Measurements from ENCODE around the gene TTC33. TPM values are rescaled to one million over a fixed set of nuclear protein-coding genes. Genes with fewer than 3 reads are reported as not detected.
A peak's percentile ranks its signal among the peaks of the same experiment; 100 is the strongest.

TTC33 gene
- polyA plus RNA-seq, 4 donors, result 31.5 to 43.9 (median 34.2) TPM

DNA sequence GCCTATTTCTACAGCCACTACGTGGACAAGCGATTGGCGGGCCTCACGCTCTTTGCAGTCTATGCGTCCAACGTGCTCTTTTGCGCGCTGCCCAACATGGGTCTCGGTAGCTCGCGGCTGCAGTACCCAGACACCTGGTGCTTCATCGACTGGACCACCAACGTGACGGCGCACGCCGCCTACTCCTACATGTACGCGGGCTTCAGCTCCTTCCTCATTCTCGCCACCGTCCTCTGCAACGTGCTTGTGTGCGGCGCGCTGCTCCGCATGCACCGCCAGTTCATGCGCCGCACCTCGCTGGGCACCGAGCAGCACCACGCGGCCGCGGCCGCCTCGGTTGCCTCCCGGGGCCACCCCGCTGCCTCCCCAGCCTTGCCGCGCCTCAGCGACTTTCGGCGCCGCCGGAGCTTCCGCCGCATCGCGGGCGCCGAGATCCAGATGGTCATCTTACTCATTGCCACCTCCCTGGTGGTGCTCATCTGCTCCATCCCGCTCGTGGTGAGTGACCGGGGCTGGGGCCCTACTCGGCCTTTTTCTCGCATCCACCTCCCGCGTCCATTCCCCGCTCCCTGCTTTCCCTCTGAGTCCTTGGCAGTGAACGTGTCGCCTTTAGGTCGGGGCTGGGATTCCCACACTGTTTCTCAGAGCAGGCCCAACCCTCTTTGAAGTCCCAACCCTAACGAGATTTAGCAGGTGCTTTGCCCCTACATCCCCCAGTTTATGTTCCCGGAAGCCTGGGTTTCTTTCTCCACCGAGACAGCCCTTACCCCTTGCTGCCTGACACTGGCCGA lies 74.2 kb downstream of the TTC33 start:
- no peak for DNase-seq (ENCODE audit: low read depth in 4 of 4, low spot score in 2 of 4)

DNA sequence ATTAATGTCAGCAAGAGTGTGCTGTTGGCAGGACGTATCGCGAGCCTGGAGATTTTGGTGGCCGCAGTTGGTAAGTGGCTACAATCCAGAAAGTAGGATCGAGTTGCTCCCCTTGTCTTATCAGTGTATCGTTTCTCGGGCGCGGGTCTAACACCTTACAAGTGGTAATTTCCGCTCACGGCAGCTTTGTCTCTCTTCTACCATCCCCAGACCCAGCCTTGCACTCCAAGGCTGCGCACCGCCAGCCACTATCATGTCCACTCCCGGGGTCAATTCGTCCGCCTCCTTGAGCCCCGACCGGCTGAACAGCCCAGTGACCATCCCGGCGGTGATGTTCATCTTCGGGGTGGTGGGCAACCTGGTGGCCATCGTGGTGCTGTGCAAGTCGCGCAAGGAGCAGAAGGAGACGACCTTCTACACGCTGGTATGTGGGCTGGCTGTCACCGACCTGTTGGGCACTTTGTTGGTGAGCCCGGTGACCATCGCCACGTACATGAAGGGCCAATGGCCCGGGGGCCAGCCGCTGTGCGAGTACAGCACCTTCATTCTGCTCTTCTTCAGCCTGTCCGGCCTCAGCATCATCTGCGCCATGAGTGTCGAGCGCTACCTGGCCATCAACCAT lies 74.9 kb downstream of the TTC33 start:
- no peak for DNase-seq (ENCODE audit: low read depth in 4 of 4, low spot score in 2 of 4)

DNA sequence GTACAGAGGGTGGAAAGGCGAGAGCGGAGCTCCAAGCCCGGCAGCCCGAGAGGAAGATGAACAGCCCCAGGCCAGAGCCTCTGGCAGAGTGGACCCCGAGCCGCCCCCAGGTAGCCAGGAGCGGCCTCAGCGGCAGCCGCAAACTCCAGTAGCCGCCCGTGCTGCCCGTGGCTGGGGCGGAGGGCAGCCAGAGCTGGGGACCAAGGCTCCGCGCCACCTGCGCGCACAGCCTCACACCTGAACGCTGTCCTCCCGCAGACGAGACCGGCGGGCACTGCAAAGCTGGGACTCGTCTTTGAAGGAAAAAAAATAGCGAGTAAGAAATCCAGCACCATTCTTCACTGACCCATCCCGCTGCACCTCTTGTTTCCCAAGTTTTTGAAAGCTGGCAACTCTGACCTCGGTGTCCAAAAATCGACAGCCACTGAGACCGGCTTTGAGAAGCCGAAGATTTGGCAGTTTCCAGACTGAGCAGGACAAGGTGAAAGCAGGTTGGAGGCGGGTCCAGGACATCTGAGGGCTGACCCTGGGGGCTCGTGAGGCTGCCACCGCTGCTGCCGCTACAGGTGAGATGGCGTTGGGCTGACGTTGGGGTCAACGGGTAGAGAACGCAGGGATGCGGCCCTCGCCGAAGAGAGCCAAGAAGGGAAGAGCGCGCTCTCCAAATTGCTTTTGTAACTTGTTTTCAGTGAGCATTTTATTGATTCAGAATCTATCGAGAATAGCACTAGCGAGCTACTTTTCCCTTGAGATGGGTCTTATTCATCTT lies 75.7 kb downstream of the TTC33 start, which contains the start of gene PTGER4:
TSS of gene PTGER4 (plus strand) at position 3 of the 769 bp plus-strand sequence. CDS start 1,079 bp downstream, outside the sequence.
- no peak for DNase-seq (ENCODE audit: low read depth in 4 of 4, low spot score in 2 of 4)

DNA sequence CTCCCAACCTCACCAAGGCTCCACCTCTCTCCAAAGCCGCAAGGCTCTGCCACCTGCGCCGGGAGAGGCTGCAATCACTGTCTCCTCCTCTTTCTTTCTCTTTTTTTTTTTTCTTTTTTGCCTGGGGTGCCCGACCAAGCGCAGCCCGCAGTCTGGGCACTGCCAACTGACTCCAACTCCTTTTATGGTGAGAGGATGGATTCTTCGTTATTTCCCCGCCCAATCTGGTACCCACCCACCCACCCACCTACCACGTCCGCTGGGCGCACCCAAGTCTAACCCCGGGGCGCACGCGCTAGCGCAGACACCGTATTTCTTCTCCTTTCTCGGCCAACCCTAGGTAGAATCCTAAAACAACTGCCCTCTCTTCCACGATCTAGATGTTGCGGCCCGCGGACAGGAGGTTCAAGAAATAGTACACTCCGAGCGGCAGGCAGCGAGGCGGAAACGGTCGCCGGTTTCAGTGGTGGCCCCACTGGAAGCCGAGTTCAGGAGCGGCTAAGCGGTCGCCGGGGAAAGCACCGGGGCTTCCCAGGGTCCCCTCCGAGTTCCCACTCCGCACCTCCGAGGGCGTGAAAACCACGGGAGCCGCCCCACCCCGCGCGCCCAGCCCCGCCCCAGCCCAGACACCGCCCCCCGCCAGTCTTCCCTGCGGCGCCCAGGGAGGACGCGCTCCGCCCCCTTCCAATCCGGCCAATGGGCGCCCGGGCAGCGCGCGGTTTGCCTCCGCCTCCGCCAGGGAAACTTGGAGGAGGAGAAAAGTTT lies 76.4 kb downstream of the TTC33 start:
- peak in 3 of 4 donors; percentile 71 to 87 (median 79) for DNase-seq (ENCODE audit: low read depth in 4 of 4, low spot score in 2 of 4)

DNA sequence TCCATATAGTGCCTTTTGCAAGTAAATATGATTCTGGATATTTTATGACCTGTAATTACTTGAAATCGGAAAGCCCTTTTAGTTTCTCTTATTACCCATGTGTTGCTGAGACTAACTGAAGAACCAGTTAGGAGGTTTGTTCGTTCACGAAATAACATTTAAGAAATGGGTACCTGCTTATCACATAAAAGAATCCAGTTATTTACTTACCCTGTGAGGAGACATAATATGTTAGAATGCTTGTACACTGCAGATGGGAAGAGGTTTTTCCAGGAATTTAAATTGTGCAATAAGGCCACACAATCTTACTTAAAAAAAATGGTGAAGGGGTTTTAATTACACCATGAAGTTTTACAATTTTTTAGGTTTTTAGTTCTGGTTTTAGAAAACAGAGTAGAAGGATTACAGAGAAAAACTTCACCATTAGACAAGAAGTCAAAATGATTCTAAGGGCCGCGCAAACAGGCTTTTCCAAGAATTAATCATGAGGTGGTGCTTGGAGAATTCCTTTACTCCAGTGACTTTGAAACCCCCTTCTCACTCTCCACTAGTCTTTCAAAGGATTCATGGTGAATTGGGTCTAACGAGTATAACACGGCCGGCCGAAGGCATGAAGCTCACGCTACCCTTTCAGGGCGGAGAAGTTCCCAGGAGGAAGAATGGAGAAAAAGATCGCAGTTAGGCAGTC lies 77.2 kb downstream of the TTC33 start:
- no peak for DNase-seq (ENCODE audit: low read depth in 4 of 4, low spot score in 2 of 4)

DNA sequence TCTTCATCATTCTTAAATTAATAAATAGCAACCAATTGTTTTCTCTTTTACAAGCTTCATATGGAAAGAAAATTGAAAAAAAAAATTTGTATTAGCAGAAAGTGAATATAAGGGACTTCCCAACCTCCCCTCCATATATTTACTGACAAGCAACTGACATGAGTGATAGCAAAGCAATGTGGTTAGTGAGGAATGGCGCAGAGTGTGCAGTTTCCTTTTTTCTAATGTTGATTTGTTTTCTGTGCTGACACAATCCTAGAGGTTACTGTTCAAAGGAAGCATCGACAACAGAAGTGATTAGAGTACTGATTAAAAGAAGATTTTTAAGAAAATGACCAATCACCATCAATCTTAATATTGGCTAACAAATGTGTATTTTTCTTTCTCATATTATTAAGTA lies 77.7 kb downstream of the TTC33 start:
- DNase-seq (ENCODE audit: low read depth in 4 of 4, low spot score in 2 of 4), result no peak

DNA sequence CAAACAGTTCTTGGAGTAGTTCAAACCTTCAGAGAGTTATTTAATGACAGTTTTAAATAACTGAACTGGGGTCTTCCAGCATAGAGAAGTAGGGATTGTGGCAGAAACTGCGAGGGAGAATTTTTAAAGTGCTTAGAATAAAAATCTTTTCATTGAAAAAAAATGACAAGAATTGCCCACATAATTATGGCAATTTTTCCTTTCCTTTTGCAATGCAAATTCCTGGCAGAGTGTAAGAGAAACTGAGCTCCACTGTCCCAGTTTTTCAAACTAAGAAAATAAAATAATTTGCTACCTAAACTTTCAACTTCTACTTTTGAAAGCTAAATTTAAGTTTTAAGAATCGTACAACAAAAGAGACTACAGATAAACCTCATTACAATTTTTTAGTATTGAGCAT lies 78.3 kb downstream of the TTC33 start:
- DNase-seq (ENCODE audit: low read depth in 4 of 4, low spot score in 2 of 4), result no peak

DNA sequence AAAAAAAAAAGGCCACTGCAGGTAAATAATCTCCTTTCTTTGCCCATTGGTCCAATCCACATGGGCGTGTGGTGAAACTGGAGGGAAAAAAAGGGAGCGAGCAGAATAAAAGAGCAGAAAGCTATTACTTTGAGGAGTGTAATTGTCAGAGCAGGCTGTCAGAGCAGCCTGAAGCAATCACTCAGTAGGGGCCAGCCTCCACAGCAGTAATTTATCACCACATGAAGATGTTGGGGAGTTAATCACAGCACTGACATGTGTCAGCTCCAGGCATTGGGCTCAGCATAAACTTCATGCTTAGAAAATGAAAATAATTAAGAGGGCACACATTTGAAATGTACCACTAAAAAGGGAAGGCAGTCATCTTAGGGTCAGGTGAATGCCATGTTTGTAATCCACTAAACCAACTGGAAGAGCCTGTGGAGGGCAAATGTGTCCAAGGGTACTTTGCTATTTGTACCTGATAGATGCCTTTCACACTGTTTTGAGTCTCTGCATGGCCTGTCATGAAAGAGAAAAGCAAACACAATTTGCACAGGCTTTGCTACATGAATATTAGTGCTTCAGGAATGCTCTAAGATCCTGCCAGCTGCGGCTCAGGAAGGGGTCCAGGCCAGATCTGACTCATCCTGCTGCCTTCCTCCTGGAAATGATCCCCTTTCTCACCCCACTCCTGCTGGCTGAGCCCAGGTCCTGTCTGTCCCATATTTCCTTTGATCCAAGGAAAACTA lies 79.0 kb downstream of the TTC33 start:
- no peak for DNase-seq (ENCODE audit: low read depth in 4 of 4, low spot score in 2 of 4)

DNA sequence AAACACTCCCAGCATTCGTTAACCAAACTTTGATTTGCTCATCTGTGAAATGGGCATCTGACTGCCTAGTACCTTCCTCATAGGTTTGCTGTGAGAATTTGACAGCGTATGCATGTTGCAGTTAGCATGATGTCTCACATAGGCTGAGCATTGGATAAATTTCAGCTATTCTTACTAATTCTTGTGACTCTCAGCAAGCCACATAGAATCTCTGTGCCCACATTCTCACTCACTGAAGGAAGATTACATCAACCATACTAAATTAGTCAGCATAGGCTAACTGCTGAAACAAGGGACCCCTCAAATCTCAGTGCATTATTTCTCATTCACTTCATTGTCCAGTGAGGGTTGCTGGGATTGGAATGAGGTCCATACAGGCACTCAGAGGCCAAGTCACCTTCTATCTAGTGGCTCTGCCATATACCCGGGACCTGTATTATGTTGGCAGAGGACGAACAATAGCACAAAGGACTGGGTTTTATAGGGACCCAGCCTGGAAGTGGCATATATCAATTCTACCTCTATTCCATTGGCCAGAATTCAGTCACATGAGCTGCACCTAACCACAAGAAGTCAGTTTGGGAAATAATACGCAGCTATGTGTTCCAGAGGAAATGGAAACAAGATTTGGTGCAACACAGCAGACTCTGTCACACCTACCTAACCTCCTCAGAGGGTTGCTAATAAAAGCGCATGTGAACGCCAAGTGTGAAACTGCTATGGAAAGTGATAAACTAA lies 80.2 kb downstream of the TTC33 start:
- no peak for DNase-seq (ENCODE audit: low read depth in 4 of 4, low spot score in 2 of 4)

DNA sequence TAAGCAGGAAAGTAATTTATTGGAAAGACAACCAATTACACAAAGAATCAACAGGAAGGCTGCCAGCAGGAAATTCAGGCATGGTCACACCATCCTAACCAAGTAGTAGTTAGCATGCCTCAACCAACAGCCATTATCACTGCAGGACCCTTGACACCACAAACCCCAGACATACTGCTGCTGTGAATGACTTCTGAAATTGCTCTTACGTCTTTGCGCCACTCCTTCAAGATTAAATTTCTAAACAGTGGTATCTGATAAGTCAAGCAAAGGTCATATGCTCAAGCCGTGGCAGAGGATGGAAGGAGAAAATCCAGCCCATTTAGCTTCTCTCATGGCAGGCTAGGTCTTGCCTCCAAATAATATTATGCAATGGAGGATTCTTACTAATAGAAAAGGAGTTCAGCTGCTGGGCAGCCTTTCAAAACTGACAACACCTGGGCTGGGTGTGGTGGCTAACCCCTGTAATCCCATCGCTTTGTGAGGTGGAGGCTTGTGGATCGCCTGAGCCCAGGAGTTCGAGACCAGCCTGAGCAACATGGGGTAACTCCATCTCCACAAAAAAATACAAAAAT lies 81.0 kb downstream of the TTC33 start:
- no peak for DNase-seq (ENCODE audit: low read depth in 4 of 4, low spot score in 2 of 4)

DNA sequence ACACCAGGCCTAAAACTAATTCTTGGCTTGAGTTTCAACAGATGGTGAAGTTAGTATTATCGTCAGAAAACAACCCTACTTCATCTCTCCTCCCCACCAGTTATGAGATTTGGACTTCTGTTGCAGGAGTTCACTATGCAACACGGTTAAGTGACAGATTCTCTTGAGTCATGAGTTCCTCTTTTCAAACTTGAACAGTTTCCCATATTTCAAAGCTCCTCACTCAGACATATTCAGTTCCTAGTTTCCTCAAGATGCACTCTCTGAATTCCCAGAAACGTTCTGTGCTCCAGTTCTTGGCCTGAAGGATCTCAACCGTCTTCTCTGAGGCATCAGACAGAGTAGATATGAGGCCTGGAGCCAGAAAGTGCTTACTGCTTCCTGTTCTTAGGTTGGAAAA lies 83.3 kb downstream of the TTC33 start:
- DNase-seq (ENCODE audit: low read depth in 4 of 4, low spot score in 2 of 4), result no peak

DNA sequence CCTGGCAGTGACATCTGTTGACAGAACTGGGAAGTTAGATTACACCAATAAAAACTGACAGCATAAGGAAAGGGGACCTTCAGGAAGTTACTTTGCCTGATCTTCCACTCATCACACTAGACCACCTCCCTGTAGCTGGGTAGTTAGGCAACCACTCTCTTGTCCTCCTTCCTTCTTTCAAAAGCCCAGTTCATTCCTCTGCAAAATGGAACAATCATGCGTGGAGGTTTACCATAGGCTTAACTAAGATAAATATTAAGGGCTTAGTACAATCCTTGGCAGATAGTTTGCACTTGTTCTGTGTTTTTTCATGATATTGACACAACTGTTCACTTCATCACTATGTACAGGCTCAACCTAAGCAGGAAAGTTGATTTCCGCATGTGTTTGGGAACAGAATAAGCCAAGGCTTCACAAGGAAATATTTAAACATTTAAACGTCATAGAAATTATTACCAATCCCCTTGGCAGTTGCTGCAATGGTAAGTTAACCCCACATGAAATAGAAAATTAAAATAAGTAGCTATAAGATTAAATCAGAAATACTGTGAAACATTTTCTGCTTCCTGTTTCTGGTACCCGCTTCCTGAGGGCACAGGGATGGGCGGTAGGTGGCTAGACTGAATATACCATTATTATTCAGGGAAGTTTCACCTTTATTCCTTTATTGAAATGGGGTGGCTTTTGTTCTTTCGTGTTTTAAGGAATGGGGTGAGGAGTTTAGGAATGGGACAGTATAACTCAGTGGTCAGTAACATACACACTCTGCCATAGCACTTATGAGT lies 86.0 kb downstream of the TTC33 start:
- no peak for DNase-seq (ENCODE audit: low read depth in 4 of 4, low spot score in 2 of 4)

DNA sequence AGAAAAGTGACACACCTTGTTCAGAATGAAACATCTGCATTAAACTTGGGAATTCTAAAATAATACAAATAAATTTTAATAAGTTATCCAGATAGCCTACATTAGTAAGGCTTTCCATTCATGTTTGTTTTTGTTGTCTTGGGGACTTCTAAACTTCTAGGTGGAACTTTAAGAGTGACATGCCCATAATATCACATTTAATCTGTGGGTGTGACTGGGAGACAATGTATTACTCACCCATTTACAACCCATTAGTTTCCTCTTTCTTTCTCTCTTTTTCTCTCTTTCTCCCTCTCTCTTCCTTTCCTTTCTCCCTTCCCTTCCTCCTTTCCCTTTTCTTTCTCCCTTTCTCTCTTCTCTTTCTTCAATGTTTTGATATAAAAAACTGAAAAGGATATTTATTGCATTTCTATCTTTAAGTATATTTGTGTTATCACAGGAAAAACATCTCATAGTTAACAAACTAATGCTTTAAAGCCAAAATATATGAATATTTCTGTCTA lies 88.5 kb downstream of the TTC33 start:
- DNase-seq (ENCODE audit: low read depth in 4 of 4, low spot score in 2 of 4), result no peak

DNA sequence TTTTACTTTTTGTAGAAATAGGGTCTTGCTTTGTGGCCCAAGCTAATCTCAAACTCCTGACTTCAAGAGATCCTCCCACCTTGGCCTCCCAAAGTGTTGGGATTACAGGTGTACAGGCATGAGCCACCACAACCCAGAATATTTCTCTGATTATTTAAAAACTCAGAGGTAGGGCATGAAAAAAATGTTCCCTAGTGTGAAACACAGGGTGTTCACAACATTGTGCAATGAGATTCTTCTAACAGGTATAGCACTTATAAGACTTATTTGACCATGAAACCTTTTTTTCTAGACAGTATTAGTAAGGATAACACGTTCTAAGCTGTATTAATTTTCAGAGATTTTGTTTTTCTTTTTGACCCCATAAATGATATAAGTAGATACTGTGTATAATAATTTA lies 89.1 kb downstream of the TTC33 start:
- DNase-seq (ENCODE audit: low read depth in 4 of 4, low spot score in 2 of 4), result no peak

DNA sequence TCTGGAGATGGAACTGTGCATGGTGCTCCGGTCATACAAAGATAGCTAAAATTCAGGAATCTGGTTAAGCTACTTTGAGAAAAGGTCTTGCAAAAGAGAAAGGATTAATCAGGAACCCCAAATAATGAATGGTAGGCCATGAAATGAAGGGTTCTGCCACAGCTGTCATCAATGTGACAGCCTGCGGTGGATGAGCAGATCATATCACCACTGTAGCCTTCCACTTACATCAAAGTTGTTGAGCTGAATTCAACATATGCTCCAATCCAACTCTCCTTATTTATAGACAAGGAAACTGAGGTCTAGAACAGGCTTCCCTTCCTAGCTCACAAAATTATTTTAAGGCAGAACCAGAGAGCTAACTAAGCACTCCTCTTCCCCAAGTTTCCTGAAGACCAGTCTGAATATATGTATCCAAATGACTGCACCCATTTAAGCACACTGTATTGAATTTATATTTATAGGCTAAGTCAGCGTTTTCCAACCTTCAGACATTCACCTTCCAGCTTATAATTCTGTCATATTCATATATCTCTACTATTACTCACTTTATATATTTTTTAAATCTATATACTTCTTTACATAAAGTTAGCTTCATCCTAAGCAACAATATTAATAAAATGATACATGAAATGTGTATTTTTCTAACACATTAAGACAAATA lies 90.0 kb downstream of the TTC33 start:
- DNase-seq (ENCODE audit: low read depth in 4 of 4, low spot score in 2 of 4), result no peak

DNA sequence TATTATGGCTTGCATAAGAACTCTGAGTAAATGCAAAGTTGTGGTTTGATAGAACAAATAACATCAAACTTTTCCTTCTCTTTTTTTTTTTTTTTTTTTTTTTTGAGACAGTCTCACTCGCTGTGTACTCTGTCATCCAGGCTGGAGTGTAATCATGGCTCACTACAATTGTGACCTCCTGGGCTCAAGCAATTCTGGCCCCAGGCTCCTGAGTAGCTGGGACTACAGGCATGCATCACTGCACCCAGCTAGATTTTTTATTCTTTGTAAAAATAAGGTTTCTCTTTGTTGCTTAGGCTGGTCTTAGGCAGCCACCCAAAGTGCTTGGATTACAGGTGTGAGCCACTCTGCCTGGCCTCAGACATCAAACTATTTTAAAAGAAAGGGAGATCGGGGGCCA lies 95.0 kb downstream of the TTC33 start:
- no peak for DNase-seq (ENCODE audit: low read depth in 4 of 4, low spot score in 2 of 4)

DNA sequence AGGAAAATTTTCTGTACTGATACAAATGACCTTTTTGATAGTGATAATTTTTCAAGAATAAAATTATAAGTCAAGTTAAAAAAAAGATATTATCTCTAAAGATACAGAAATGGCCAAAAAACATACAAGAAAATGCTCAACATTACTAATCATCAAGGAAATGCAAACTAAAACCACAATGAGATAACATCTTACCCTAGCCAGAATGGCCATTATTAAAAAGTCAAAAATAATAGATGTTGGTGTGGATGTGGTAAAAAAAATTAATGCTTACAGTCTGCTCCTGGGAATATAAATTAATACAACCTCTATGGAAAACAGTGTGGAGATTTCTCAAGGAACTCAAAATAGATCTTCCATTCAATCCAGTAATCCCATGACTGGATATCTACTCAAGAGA lies 99.0 kb downstream of the TTC33 start:
- DNase-seq (ENCODE audit: low read depth in 4 of 4, low spot score in 2 of 4), result no peak
